HG03159 (cell line): ENCODE data around the gene PLLP.

Experiments
- ATAC-seq: cut with Tn5 transposase; IDR thresholded peaks from one replicate; pipeline ENCODE4 v1.9.1; 2021; ENCODE audit warnings: mild to moderate bottlenecking, moderate library complexity; ENCODE audit not compliant: unreplicated experiment

The PLLP gene

GRCh38 chr16:57226701-57227621, 57.5 kb downstream of the PLLP start:
- ATAC-seq, result no peak

GRCh38 chr16:57225978-57226377, 58.5 kb downstream of the PLLP start:
- no peak for ATAC-seq

GRCh38 chr16:57224651-57225335, 59.7 kb downstream of the PLLP start:
- ATAC-seq, result no peak

GRCh38 chr16:57223057-57223456, 61.4 kb downstream of the PLLP start:
- ATAC-seq, result no peak

GRCh38 chr16:57216968-57217367, 67.5 kb downstream of the PLLP start:
- no peak for ATAC-seq

- no peak for ATAC-seq
These were observed 71.0 kb downstream of the PLLP start for GRCh38 chr16:57213462-57213861.

GRCh38 chr16:57209780-57210179, 74.7 kb downstream of the PLLP start:
- ATAC-seq, result no peak

GRCh38 chr16:57208926-57209325, 75.5 kb downstream of the PLLP start:
- no peak for ATAC-seq
